Neural crest cell (in vitro differentiated cells): ENCODE data around the gene USB1. TPM values are rescaled to one million over a fixed set of nuclear protein-coding genes. Genes with fewer than 3 reads are reported as not detected.

Experiments
- DNase-seq: peaks from one replicate; pipeline ENCODE4 v3.0.0; 2021; ENCODE audit warnings: low read depth, mixed read lengths, low spot score
- H3K27ac Mint-ChIP-seq: one replicate; pipeline ENCODE4 v1.8.0; 2021; ENCODE audit warnings: mild to moderate bottlenecking, mixed read lengths; ENCODE audit not compliant: unreplicated experiment
- H3K27me3 Mint-ChIP-seq: 2 replicates; pipeline ENCODE4 v1.8.0; 2021; ENCODE audit warnings: low read depth, mild to moderate bottlenecking, mixed read lengths
- H3K36me3 Mint-ChIP-seq: 2 replicates; pipeline ENCODE4 v1.8.0; 2021; ENCODE audit warnings: low read depth, mild to moderate bottlenecking, mixed read lengths
- H3K4me1 Mint-ChIP-seq: 2 replicates; pipeline ENCODE4 v1.8.0; 2021; ENCODE audit warnings: mixed read lengths
- H3K4me3 Mint-ChIP-seq: one replicate; pipeline ENCODE4 v1.8.0; 2021; ENCODE audit warnings: mild to moderate bottlenecking, mixed read lengths
- H3K9me3 Mint-ChIP-seq: 2 replicates; pipeline ENCODE4 v1.8.0; 2021; ENCODE audit warnings: mixed read lengths
- CTCF ChIP-seq: fragments of 200-600 bp; sonication (generic); conservative IDR thresholded peaks from 2 replicates; pipeline ENCODE4 v1.5.0; 2021; ENCODE audit warnings: antibody characterized with exemption, mild to moderate bottlenecking
- total RNA-seq: library from RNA; stranded (reverse); gene quantifications from 2 replicates; pipeline ENCODE4 v1.2.1, GENCODE V29; 2021

USB1 gene
- total RNA-seq, 1 donor from 2014 or later: 74.8 TPM

GRCh38 chr16:58057784-58058183 is 56.6 kb downstream of the USB1 start:
- Mint-ChIP-seq H3K9me3 (no peaks in the 10 kb centered on the region), H3K4me3 (no peak overlapping the region), H3K4me1 (peaks cover 37% of the 10 kb centered on the region), H3K27me3 (no peaks in the 10 kb centered on the region), H3K27ac (no peak overlapping the region), H3K36me3 (no peaks in the 10 kb centered on the region)
- TF ChIP-seq CTCF: no peak
- DNase-seq: no peak

GRCh38 chr16:58062821-58063220 is 61.6 kb downstream of the USB1 start:
- Mint-ChIP-seq H3K4me3 (peak overlapping the region; percentile 4), H3K27ac (no peak overlapping the region), H3K9me3 (no peaks in the 10 kb centered on the region), H3K4me1 (peaks cover 26% of the 10 kb centered on the region), H3K36me3 (no peaks in the 10 kb centered on the region), H3K27me3 (no peaks in the 10 kb centered on the region)
- no peak for DNase-seq
- no peak for TF ChIP-seq CTCF

GRCh38 chr16:58063377-58064076 is 62.3 kb downstream of the USB1 start:
- H3K36me3 Mint-ChIP-seq: no peaks in the 10 kb centered on the region

GRCh38 chr16:58070585-58070984 is 69.4 kb downstream of the USB1 start:
- DNase-seq: no peak
- Mint-ChIP-seq H3K9me3 (peaks cover 4% of the 10 kb centered on the region), H3K36me3 (no peaks in the 10 kb centered on the region), H3K27me3 (no peaks in the 10 kb centered on the region), H3K27ac (no peak overlapping the region), H3K4me3 (no peak overlapping the region), H3K4me1 (no peaks in the 10 kb centered on the region)
- TF ChIP-seq CTCF: no peak

More at GRCh38 chr16:58063377-58064076, 62.3 kb downstream of the USB1 start:
- no peak for TF ChIP-seq CTCF
- no peaks in the 10 kb centered on the region for H3K27me3 Mint-ChIP-seq
- peaks cover 20% of the 10 kb centered on the region for H3K4me1 Mint-ChIP-seq
- H3K4me3 Mint-ChIP-seq: peak overlapping the region; percentile 22
- no peak for DNase-seq
- no peaks in the 10 kb centered on the region for H3K9me3 Mint-ChIP-seq
- H3K27ac Mint-ChIP-seq: peak overlapping the region; percentile 96

Other genes with a start within 250 kb of the USB1 start
- gene KIFC3, start 198.9 kb upstream of the USB1 start, total RNA-seq: 25.1 TPM in 2 replicates
- gene CNGB1, start 30.3 kb upstream of the USB1 start, total RNA-seq: 0.21 and 0.57 TPM in 2 replicates
- 13.9 and 15.5 TPM in 2 replicates for gene ZNF319, start 735 bp upstream of the USB1 start, total RNA-seq
- gene MMP15, start 24.3 kb downstream of the USB1 start, total RNA-seq: 36.6 and 38.9 TPM in 2 replicates
- 72.1 and 73.1 TPM in 2 replicates for gene CFAP20, start 128.0 kb downstream of the USB1 start, total RNA-seq
- 116 and 118 TPM in 2 replicates for gene CSNK2A2, start 196.7 kb downstream of the USB1 start, total RNA-seq